HG02981 (cell line): ENCODE results near the gene ZNF184.
"Not testable (repeated sequence)": the region's sequence is repeated elsewhere in the genome, so short reads cannot be mapped to it uniquely, and the experiment has no call there.

Experiments
- ATAC-seq: cut with Tn5 transposase; IDR thresholded peaks from one replicate; pipeline ENCODE4 v1.9.1; 2021; ENCODE audit warnings: mild to moderate bottlenecking, moderate library complexity; ENCODE audit not compliant: unreplicated experiment

Gene ZNF184

DNA sequence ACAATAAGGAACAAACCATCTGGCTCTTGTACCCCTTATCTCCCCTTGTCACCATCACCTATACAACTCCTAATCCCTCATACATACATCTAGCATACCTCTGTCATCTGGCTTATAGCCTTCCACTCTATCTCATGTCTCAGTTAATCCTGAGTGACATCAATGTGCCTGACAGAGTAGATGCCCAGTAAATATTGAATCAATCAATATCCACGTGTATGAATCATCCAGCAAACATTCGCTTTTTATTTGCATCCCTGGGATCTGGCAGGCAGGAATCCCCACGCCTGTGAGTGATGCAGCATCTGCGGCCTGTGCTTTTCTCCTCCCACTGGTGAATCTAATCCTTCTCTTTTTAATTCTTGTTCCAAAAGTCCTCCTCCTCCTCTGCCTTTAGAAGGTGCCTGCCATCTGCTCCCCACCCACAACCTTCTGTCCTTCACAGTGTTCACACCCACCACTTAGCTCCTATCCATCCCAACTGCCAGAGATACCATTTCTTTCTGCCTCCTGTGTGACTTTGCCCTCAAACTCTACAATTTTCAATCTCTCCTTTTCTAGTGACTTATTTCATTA, 46.8 kb downstream of the ZNF184 start:
- no peak for ATAC-seq

DNA sequence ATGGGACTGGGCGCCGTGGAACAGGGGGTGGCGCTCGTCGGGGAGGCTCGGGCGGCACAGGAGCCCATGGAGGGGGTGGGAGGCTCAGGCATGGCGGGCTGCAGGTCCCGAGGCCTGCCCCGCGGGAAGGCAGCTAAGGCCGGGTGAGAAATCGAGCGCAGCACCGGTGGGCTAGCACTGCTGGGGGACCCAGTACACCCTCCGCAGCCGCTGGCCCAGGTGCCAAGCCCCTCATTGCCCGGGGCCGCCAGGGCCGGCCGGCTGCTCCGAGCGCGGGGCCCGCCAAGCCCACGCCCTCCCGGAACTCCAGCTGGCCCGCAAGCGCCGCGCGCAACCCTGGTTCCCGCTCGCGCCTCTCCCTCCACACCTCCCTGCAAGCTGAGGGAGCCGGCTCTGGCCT, 48.1 kb downstream of the ZNF184 start:
- ATAC-seq: not testable (repeated sequence)

- no peak for ATAC-seq
Measured at GRCh38 chr6:27422651-27423332, 50.1 kb downstream of the ZNF184 start.

DNA sequence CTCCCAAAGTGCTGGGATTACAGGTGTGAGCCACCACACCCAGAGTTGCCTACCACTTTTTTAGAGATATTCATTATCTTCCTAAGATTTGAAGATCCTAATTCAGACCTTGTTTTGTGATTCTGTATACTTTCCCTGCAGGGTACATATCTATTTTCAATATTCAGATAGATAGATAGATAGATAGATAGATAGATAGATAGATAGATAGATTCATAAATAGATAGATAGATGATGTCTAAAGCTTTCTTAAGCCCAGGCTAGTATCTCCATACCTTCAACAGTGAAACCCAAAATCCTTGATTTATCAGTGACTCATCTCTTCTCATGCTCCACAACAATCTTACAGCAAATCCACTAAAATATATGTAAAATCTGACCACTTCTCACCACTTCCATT, 53.5 kb downstream of the ZNF184 start:
- ATAC-seq: no peak

DNA sequence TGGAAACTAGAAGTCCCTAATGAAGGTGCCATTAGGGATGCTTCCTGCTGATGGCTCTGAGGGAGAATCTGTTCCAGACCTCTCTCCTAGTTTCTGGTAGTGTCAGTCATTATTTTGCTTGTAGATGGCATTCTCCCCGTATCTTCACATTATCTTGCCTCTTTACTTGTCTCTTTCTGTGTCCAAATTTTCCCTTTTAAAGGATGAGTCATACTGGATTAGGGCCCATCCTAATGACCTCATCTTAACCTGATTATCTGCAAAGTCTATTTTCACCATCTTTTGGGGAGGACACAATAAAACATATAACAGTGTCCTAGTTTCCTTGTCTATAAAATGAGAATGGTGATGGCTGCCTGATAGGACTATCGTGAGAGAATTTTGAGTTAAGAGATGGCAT, 57.0 kb downstream of the ZNF184 start:
- no peak for ATAC-seq

- no peak for ATAC-seq
Measured at GRCh38 chr6:27414996-27415395, 57.9 kb downstream of the ZNF184 start.

DNA sequence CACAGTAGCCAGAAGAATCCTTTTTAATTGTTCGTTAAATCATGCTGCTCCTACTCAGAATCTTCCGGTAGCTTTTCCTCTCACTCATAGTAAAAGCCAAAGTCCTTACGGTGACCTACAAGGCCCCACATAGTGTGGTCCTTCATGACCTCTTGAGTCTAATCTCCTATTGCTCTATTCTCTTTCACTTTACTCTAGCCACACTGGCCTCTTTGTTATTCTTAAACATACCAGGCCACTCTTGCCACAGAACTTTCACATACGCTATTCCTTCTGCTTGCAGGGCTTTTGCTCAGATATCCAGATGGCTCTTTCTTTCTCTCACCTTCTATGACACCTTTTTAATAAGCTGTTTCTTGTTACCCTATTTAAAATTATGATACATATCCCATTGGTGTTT, 58.6 kb downstream of the ZNF184 start:
- no peak for ATAC-seq

DNA sequence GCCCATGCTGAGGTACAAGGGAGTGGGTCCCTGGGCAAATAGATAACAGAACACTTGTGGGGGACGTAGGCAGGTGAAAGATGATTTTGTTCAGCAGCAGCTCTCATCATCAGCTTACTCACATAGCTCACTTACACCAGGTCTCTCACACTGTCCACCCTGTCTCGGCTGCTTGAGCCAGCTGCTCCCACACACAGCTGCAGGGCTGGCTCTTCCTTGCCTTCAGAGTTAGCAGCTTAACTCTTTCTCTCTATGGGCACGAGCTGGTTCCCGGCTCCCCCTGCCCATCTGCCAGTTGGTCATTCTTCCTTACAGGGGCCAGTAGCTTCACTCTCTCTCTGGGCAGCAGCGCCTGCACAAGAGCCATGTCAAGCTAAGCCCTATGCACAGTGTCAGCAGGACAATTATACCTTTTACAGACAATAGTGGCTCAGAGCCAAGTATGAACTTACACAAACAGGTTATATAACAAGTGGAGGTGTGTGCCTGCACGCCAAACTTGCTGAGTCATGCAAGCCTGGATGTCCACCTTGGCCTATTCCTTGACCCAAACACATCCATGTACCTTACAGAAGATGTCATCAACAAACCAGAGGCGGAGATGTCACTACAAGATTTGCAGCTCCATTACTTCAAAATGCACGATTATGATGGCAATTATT, 65.6 kb downstream of the ZNF184 start:
- no peak for ATAC-seq

DNA sequence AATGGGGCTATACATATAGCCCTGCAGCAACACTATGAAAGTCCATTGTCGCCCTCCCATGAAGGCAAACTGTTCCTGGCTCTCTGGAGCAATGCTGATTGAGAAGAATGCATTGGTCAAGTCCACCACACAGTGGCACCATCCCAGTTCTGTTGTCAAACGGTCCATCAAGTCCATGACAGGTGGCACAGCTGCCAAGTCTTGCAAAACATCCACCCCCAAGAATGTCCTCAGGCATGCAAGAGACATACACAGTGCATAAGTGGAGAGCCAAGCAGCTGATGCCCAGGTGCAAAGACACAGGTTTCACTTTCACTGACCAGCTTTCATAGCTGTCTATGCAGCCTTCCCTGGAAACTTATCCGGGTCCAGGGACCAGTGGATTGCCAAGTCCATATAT, 66.8 kb downstream of the ZNF184 start:
- ATAC-seq: no peak

- ATAC-seq: no peak
Measured at GRCh38 chr6:27400877-27401642, 71.8 kb downstream of the ZNF184 start.
